Memory B cell (primary cell): ENCODE data around the gene XRN2.

Source experiments
- ATAC-seq: fragments of 150-1000 bp; cut with Tn5 transposase; 2 replicates; pipeline ENCODE4 v1.10.0; 2021; ENCODE audit warnings: low read depth, mild to moderate bottlenecking, moderate library complexity
- DNase-seq, 2 donors: peaks; one replicate each; pipeline ENCODE4 v3.0.0; 2022; ENCODE audit warnings: low spot score in 2 of 2
- H3K27ac Mint-ChIP-seq: one replicate; pipeline ENCODE4 v1.8.0; 2022; ENCODE audit warnings: mild to moderate bottlenecking, moderate library complexity, mixed read lengths
- H3K27me3 Mint-ChIP-seq: one replicate; pipeline ENCODE4 v1.8.0; 2022; ENCODE audit warnings: mixed read lengths
- H3K36me3 Mint-ChIP-seq: one replicate; pipeline ENCODE4 v1.8.0; 2022; ENCODE audit warnings: mild to moderate bottlenecking, mixed read lengths
- H3K4me1 Mint-ChIP-seq: one replicate; pipeline ENCODE4 v1.8.0; 2022; ENCODE audit warnings: mixed read lengths
- H3K4me3 Mint-ChIP-seq: one replicate; pipeline ENCODE4 v1.8.0; 2022; ENCODE audit warnings: mild to moderate bottlenecking, moderate library complexity, mixed read lengths
- H3K9me3 Mint-ChIP-seq: one replicate; pipeline ENCODE4 v1.8.0; 2022; ENCODE audit warnings: mixed read lengths

Gene XRN2

GRCh38 chr20:21279706-21280521, 23.2 kb upstream of the XRN2 start:
- Mint-ChIP-seq H3K27ac (no peak overlapping the region), H3K9me3 (peaks cover 4% of the 10 kb centered on the region), H3K36me3 (no peaks in the 10 kb centered on the region), H3K4me3 (no peak overlapping the region), H3K4me1 (peaks cover 2% of the 10 kb centered on the region), H3K27me3 (peaks cover 11% of the 10 kb centered on the region)
- DNase-seq (no peak), ATAC-seq (no peak)

- Mint-ChIP-seq H3K27me3 (peaks cover 12% of the 10 kb centered on the region), H3K4me1 (peaks cover 2% of the 10 kb centered on the region), H3K36me3 (peaks cover under 1% of the 10 kb centered on the region), H3K4me3 (no peak overlapping the region), H3K9me3 (peaks cover 5% of the 10 kb centered on the region), H3K27ac (no peak overlapping the region)
- ATAC-seq (no peak), DNase-seq (no peak)
Measured at GRCh38 chr20:21280522-21281016, 22.6 kb upstream of the XRN2 start.

- Mint-ChIP-seq H3K27ac (no peak overlapping the region), H3K4me3 (no peak overlapping the region), H3K9me3 (peaks cover 8% of the 10 kb centered on the region), H3K4me1 (no peaks in the 10 kb centered on the region), H3K36me3 (peaks cover 3% of the 10 kb centered on the region), H3K27me3 (peaks cover 24% of the 10 kb centered on the region)
- DNase-seq = no peak
- no peak for ATAC-seq
Measured at GRCh38 chr20:21286775-21287174, 16.4 kb upstream of the XRN2 start.

- no peak for DNase-seq
- Mint-ChIP-seq H3K4me1 (no peaks in the 10 kb centered on the region), H3K36me3 (peaks cover 3% of the 10 kb centered on the region), H3K9me3 (peaks cover 4% of the 10 kb centered on the region), H3K27me3 (peaks cover 20% of the 10 kb centered on the region), H3K4me3 (no peak overlapping the region), H3K27ac (no peak overlapping the region)
- no peak for ATAC-seq
Measured at GRCh38 chr20:21288587-21289370, 14.4 kb upstream of the XRN2 start.

- Mint-ChIP-seq H3K27ac (no peak overlapping the region), H3K4me3 (no peak overlapping the region), H3K27me3 (peaks cover 17% of the 10 kb centered on the region), H3K9me3 (peaks cover 4% of the 10 kb centered on the region), H3K36me3 (peaks cover 3% of the 10 kb centered on the region), H3K4me1 (no peaks in the 10 kb centered on the region)
- ATAC-seq (no peak), DNase-seq (no peak)
Measured at GRCh38 chr20:21289651-21290050, 13.5 kb upstream of the XRN2 start.

- H3K4me1 Mint-ChIP-seq = no peaks in the 10 kb centered on the region
- no peak for ATAC-seq
- peaks cover 10% of the 10 kb centered on the region for H3K27me3 Mint-ChIP-seq
- no peak for DNase-seq
- H3K27ac Mint-ChIP-seq = no peak overlapping the region
- peaks cover under 1% of the 10 kb centered on the region for H3K9me3 Mint-ChIP-seq
- no peaks in the 10 kb centered on the region for H3K36me3 Mint-ChIP-seq
- no peak overlapping the region for H3K4me3 Mint-ChIP-seq
Measured at GRCh38 chr20:21291026-21291425, 12.1 kb upstream of the XRN2 start.

- Mint-ChIP-seq H3K36me3 (no peaks in the 10 kb centered on the region), H3K27ac (no peak overlapping the region), H3K27me3 (peaks cover 4% of the 10 kb centered on the region), H3K4me1 (no peaks in the 10 kb centered on the region), H3K4me3 (no peak overlapping the region), H3K9me3 (no peaks in the 10 kb centered on the region)
- DNase-seq (no peak), ATAC-seq (no peak)
Measured at GRCh38 chr20:21294755-21295154, 8.4 kb upstream of the XRN2 start.

- Mint-ChIP-seq H3K27me3 (peaks cover 2% of the 10 kb centered on the region), H3K4me1 (peaks cover 18% of the 10 kb centered on the region), H3K36me3 (no peaks in the 10 kb centered on the region), H3K4me3 (peak overlapping the region; percentile 98), H3K27ac (peak overlapping the region; percentile 98), H3K9me3 (no peaks in the 10 kb centered on the region)
- ATAC-seq = no peak
- DNase-seq = no peak
Measured at GRCh38 chr20:21301940-21302663, 1.0 kb upstream of the XRN2 start.

- peaks cover under 1% of the 10 kb centered on the region for H3K27me3 Mint-ChIP-seq
- H3K9me3 Mint-ChIP-seq = no peaks in the 10 kb centered on the region
- no peaks in the 10 kb centered on the region for H3K36me3 Mint-ChIP-seq
- peak overlapping the region; percentile 98 for H3K27ac Mint-ChIP-seq
- H3K4me1 Mint-ChIP-seq = peaks cover 18% of the 10 kb centered on the region
- no peak for DNase-seq
- H3K4me3 Mint-ChIP-seq = peak overlapping the region; percentile 98
- ATAC-seq = peak; percentile 21
Measured at GRCh38 chr20:21302664-21303060, 469 bp upstream of the XRN2 start.

GRCh38 chr20:21303872-21304586, 898 bp downstream of the XRN2 start:
- peak in 1 of 2 donors; percentile 4 for DNase-seq
- peak; percentile 5 for ATAC-seq
- peak overlapping the region; percentile 98 for H3K4me3 Mint-ChIP-seq
- H3K36me3 Mint-ChIP-seq = peaks cover 9% of the 10 kb centered on the region
- no peaks in the 10 kb centered on the region for H3K27me3 Mint-ChIP-seq
- no peaks in the 10 kb centered on the region for H3K9me3 Mint-ChIP-seq
- peaks cover 20% of the 10 kb centered on the region for H3K4me1 Mint-ChIP-seq
- peak overlapping the region; percentile 98 for H3K27ac Mint-ChIP-seq

- peaks cover 16% of the 10 kb centered on the region for H3K36me3 Mint-ChIP-seq
- ATAC-seq (no peak), DNase-seq (no peak)
- no peak overlapping the region for H3K27ac Mint-ChIP-seq
- peaks cover 31% of the 10 kb centered on the region for H3K4me1 Mint-ChIP-seq
- H3K4me3 Mint-ChIP-seq = no peak overlapping the region
- H3K9me3 Mint-ChIP-seq = no peaks in the 10 kb centered on the region
- no peaks in the 10 kb centered on the region for H3K27me3 Mint-ChIP-seq
Measured at GRCh38 chr20:21308340-21308739, 5.2 kb downstream of the XRN2 start.

GRCh38 chr20:21309678-21310467, 6.7 kb downstream of the XRN2 start:
- no peaks in the 10 kb centered on the region for H3K9me3 Mint-ChIP-seq
- no peaks in the 10 kb centered on the region for H3K27me3 Mint-ChIP-seq
- peaks cover 16% of the 10 kb centered on the region for H3K36me3 Mint-ChIP-seq
- no peak overlapping the region for H3K4me3 Mint-ChIP-seq
- ATAC-seq (no peak), DNase-seq (no peak)
- H3K27ac Mint-ChIP-seq = peak overlapping the region; percentile 1
- H3K4me1 Mint-ChIP-seq = peaks cover 32% of the 10 kb centered on the region
